Heart left ventricle (tissue), 16 donors: Measurements from ENCODE around the gene ACKR1. TPM values are rescaled to one million over a fixed set of nuclear protein-coding genes. Genes with fewer than 3 reads are reported as not detected.

Source experiments
- ATAC-seq, 4 donors: fragments of 200-7000 bp; cut with Tn5 transposase; one replicate each; pipeline ENCODE4 v1.9.1; 2020 to 2022; ENCODE audit warnings: moderate library complexity in 4 of 4, mild to moderate bottlenecking in 3 of 4, moderate number of reproducible peaks in 1 of 4
- DNase-seq, 5 donors: peaks; one replicate each; pipeline ENCODE4 v3.0.0-alpha.2; 2020
- H3K27ac ChIP-seq, 12 donors: fragments of 200-600 bp; sonication (generic) in 4 of 12; one replicate each; pipeline versions ENCODE4 v1.5.0 to v1.8.0; 2016 to 2022; ENCODE audit warnings: mild to moderate bottlenecking in 2 of 12
- H3K27me3 ChIP-seq, 9 donors: fragments of 200-600 bp; sonication (generic) in 2 of 9; one replicate each; pipeline versions ENCODE4 v1.5.1 to v1.8.0; 2016 to 2022; ENCODE audit warnings: mild to moderate bottlenecking in 3 of 9
- H3K36me3 ChIP-seq, 9 donors: fragments of 200-600 bp; sonication (generic) in 2 of 9; one replicate each; pipeline versions ENCODE4 v1.5.0 to v1.8.0; 2018 to 2022; ENCODE audit warnings: mild to moderate bottlenecking in 2 of 9
- H3K4me1 ChIP-seq, 12 donors: fragments of 200-600 bp; sonication (generic) in 4 of 12; one replicate each; pipeline versions ENCODE4 v1.5.0 to v1.8.0; 2016 to 2022; ENCODE audit warnings: mild to moderate bottlenecking in 3 of 12
- H3K4me3 ChIP-seq, 12 donors: fragments of 200-600 bp; sonication (generic) in 4 of 12; one replicate each; pipeline versions ENCODE4 v1.5.0 to v1.8.0; 2017 to 2022; ENCODE audit warnings: mild to moderate bottlenecking in 9 of 12, moderate library complexity in 4 of 12
- H3K9me3 ChIP-seq, 12 donors: fragments of 200-600 bp; sonication (generic) in 4 of 12; one replicate each; pipeline versions ENCODE4 v1.5.0 to v1.8.0; 2016 to 2022; ENCODE audit warnings: mild to moderate bottlenecking in 1 of 12
- CTCF ChIP-seq, 12 donors: fragments of 200-600 bp; sonication (generic) in 4 of 12; IDR thresholded peaks; one replicate each; pipeline versions ENCODE4 v1.5.0 to v1.8.0; 2018 to 2022; ENCODE audit warnings: antibody characterized with exemption in 12 of 12, mild to moderate bottlenecking in 5 of 12
- POLR2A ChIP-seq, 2 donors: fragments of 450-650 bp; IDR thresholded peaks; one replicate each; pipeline ENCODE4 v1.6.1; 2017; ENCODE audit warnings: antibody characterized with exemption in 2 of 2, mild to moderate bottlenecking in 2 of 2, moderate library complexity in 2 of 2
- WGBS, 4 donors: extraction: QIAGEN DNeasy Blood & Tissue Kit in 2 of 4; methylation state at CpG; one replicate each; pipeline versions ENCODE4 v1.1.5 to v1.1.7; 2013 to 2018; 5-methylcytosine and 5-hydroxymethylcytosine counted together
- intact Hi-C, 10 donors: fragments of 100-400 bp; cut with DNase I; formaldehyde crosslinking; loops; one replicate each; pipeline versions ENCODE4 v1.11.1 to v1.14.2; 2022
- polyA plus RNA-seq, 2 donors: library from polyadenylated mRNA; stranded (reverse); fragments of 200-250 nt; gene quantifications; one replicate each; pipeline ENCODE4 v1.2.3, GENCODE V29; 2013
- total RNA-seq, 9 donors: library from RNA; depleted of rRNA in 2 of 9; stranded (reverse); fragments of >200 nt in 2 of 9; fragmentation: NEBNext Ultra II Directional in 3 of 9; extraction: Animal tissue kit (Norgen Biotek cat#: 25700) in 3 of 9; gene quantifications; one replicate each; pipeline versions ENCODE4 v1.1.0 to v1.2.4, GENCODE V29; 2016 to 2023
- donor health status: ischemic (EF 13 %, LVEDD 7.1; RV severe dilation, severe dysfunction).
- donor health status: healthy with polysubstance abuse.
- donor health status: DM: no; HTN: yes; CAD: no.
- donor health status: DM: no; HTN: no; CAD: no.
- donor health status: ischemic (EF 25% LVEDD 6.9; RV normal size, moderate dysfunction).
- donor health status: ischemic (EF 25% LVEDD 5.7; RV mildly dilated, moderate dysfunction).
- donor health status: healthy.
- donor health status: DM: yes; HTN: yes; CAD: no.
- donor health status: ischemic (EF 35%, LVEDD 5.7; RV mildly dilated, moderate dysfunction).
- donor health status: nonischemic (EF 11% LVEDD 7.7; RV severe dilation, severe dysfunction).
- donor health status: DM: yes; HTN: yes; CAD: no.
- donor health status: PGD.
- donor health status: ischemic (EF 29% LVEDD 5.4; RV normal size, mild dysfunction).
- donor health status: nonischemic (EF 23%, LVEDD 6.1; RV moderate dilation, normal function).

ACKR1 gene
- total and polyA plus RNA-seq, 11 donors: 7.5 to 56.0 (median 19.1) TPM

DNA sequence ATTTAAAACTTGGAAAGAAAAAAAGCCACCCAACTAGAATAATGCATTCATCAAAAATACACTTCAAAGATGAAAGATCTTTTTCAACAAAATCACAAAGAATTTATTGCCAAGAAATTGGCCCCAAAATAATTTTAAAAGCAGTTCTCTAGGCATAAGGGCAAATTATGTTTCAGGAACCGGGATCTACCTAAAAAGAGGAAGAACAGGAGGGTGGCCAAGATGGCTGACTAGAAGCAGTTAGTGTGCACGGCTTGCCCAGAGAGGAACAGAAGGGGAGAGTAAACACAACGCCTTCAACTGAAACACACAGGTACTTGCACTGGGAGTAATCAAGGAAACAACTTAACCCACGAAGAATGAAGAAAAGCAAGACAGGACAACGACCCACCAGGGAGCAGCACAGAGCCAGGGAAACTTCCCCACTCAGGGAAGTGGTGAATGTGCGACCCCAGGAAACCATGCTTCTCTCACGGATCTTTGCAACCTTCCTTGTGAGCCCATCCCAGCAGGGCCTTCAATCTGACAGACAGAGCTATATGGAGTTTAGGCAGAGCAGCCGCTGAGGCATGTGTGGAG lies 46.1 kb downstream of the ACKR1 start:
- Histone ChIP-seq H3K9me3 (peaks cover 0 to 12% (median 0%) of the 10 kb centered on the region in 12 donors), H3K36me3 (no peaks in the 10 kb centered on the region), H3K4me1 (no peaks in the 10 kb centered on the region), H3K27me3 (no peaks in the 10 kb centered on the region), H3K27ac (no peak overlapping the region), H3K4me3 (no peak overlapping the region)
- TF ChIP-seq CTCF (IDR thresholded peaks at IDR 0.05) (no peak), POLR2A (IDR thresholded peaks at IDR 0.05) (no peak)
- DNase-seq (no peak), ATAC-seq (no peak)
- intact Hi-C loops: no loop called here
- WGBS, 4 donors: 53 to 55% (median 53%) methylated on average over 7 to 8 of the region's 8 CpGs

Other genes starting within 250 kb of the ACKR1 start
- 100 to 1,000 TPM in 1 of 9 donors, 10 to 100 TPM in 8; 19.1 to 125 (median 23.7) TPM for gene IFI16, start 195.0 kb upstream of the ACKR1 start, total RNA-seq
- gene IFI16, start 195.0 kb upstream of the ACKR1 start, polyA plus RNA-seq: 10 to 100 TPM; 25.5 to 27.1 TPM
- 1 to 10 TPM in 3 of 9 donors, under 1 TPM in 2, not detected in 4; 0.31 to 2.4 (median 2.1) TPM for gene AIM2, start 128.1 kb upstream of the ACKR1 start, total RNA-seq
- gene AIM2, start 128.1 kb upstream of the ACKR1 start, polyA plus RNA-seq: under 1 TPM; 0.04 to 0.38 TPM
- 10 to 100 TPM in 1 of 9 donors, 1 to 10 TPM in 7, under 1 TPM in 1; 0.93 to 14.3 (median 2.6) TPM for gene CADM3, start 33.3 kb upstream of the ACKR1 start, total RNA-seq
- 1 to 10 TPM; 1.7 to 2.1 TPM for gene CADM3, start 33.3 kb upstream of the ACKR1 start, polyA plus RNA-seq
- gene FCER1A, start 97.5 kb downstream of the ACKR1 start, total RNA-seq: 1 to 10 TPM in 3 of 9 donors, under 1 TPM in 3, not detected in 3; 0.44 to 2.4 (median 1.1) TPM
- under 1 TPM in 1 of 2 donors, not detected in 1; 0.15 TPM for gene FCER1A, start 97.5 kb downstream of the ACKR1 start, polyA plus RNA-seq
- not detected for gene OR10J4, start 227.3 kb downstream of the ACKR1 start, total RNA-seq
- gene OR10J4, start 227.3 kb downstream of the ACKR1 start, polyA plus RNA-seq: not detected
- gene OR10J1, start 234.8 kb downstream of the ACKR1 start, total RNA-seq: not detected
- not detected for gene OR10J1, start 234.8 kb downstream of the ACKR1 start, polyA plus RNA-seq